ENCODE measurements around the gene BRD4. TPM values are rescaled to one million over a fixed set of nuclear protein-coding genes. Genes with fewer than 3 reads are reported as not detected.

BRD4 gene
- polyA plus RNA-seq, 3 donors = 3.7 to 19.2 (median 4.2) TPM

DNA sequence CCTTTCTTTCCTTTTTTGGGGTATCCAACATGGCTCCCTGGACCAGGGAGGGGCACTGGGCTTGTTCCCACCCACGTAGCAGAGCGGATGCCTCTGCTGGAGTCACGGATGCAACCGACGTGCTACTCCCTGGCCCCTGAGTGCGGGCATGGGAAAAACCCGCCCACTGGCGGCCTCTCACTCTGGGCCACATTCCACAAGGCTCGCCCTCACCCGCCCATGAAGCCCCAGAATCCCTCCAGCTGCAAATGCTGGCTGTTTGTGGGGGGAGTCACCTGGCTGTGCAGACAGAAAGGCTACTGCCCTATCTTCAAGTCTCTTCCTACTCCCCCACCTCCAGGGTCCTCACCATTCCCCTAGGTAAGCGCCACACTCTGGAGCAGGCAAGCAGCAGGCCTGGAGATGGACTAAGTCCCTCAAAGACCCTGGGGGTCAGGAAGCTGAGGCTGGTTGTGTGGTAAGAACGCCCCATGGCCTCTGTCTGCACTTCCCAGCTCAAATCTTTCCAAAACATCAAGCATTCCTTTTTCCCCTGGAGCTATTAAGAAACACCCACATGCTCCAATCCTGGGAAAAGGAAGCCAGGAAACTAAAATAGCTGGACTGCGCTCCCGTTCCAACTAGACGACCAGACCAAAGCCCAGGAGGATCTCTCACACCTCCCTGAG lies 82.2 kb downstream of the BRD4 start:
- Histone ChIP-seq H3K4me1 (ENCODE audit: control insufficient read depth in 1 of 2, insufficient read depth in 2 of 2, low read length in 2 of 2) (no peaks in the 10 kb centered on the region), H3K9me3 (replicated peaks in 1 of 2; ENCODE audit: control insufficient read depth in 1 of 2, insufficient read depth in 1 of 2, low read length in 2 of 2) (no peaks in the 10 kb centered on the region), H4K20me1 (ENCODE audit: insufficient read depth, low read length) (peaks cover 100% of the 10 kb centered on the region), H3K27me3 (ENCODE audit: control insufficient read depth in 2 of 2, insufficient read depth in 2 of 2, low read length in 2 of 2) (no peaks in the 10 kb centered on the region), H3K4me2 (replicated peaks; ENCODE audit: extremely low read depth, low read length, poor library complexity, severe bottlenecking) (no peak overlapping the region), H3K27ac (ENCODE audit: low read depth in 1 of 2, low read length in 2 of 2) (no peak overlapping the region), H2AFZ (ENCODE audit: insufficient read depth, low read depth, low read length, poor library complexity, severe bottlenecking) (no peak overlapping the region), H3K36me3 (replicated peaks in 1 of 2; ENCODE audit: control insufficient read depth in 1 of 2, insufficient read depth in 2 of 2, low read length in 2 of 2) (peaks cover 96 to 99% of the 10 kb centered on the region in 2 donors), H3K4me3 (replicated peaks in 1 of 3; ENCODE audit: low read depth in 2 of 3, low read length in 3 of 3) (no peak overlapping the region), H3K9ac (ENCODE audit: insufficient read depth, low read length, poor library complexity, severe bottlenecking) (no peak overlapping the region), H3K79me2 (ENCODE audit: insufficient read depth, low read length) (peaks cover 24% of the 10 kb centered on the region)
- H3K4me1 Mint-ChIP-seq = no peaks in the 10 kb centered on the region
- H3K9me3 Mint-ChIP-seq = peaks cover 0 to 2% (median 0%) of the 10 kb centered on the region in 7 donors
- no peaks in the 10 kb centered on the region for H3K27me3 Mint-ChIP-seq (ENCODE audit: low read depth in 3 of 3)
- no peak overlapping the region for H3K4me3 Mint-ChIP-seq
- no peak for TF ChIP-seq CTCF (IDR thresholded peaks at IDR 0.05)
- intact Hi-C loops (cut with micrococcal nuclease) = loop anchor here in 1 of 2 donors (5.0 kb wide), 1 partner anchor 73 kb away; no protein-coding TSS in a partner anchor
- WGBS (ENCODE audit: insufficient coverage) = 90% methylated on average over 8 of the region's 15 CpGs
- H3K27ac Mint-ChIP-seq = peak overlapping the region in 4 of 7 donors; percentile 12 to 60 (median 41)
- no peak for DNase-seq
- H3K36me3 Mint-ChIP-seq = peaks cover 73 to 96% of the 10 kb centered on the region in 2 donors

GRCh38 chr19:15249528-15249874 lies 82.8 kb downstream of the BRD4 start:
- no peak overlapping the region for H3K9ac ChIP-seq (ENCODE audit: insufficient read depth, low read length, poor library complexity, severe bottlenecking)
- no peak overlapping the region for H3K27ac ChIP-seq (ENCODE audit: low read depth in 1 of 2, low read length in 2 of 2)
- DNase-seq = no peak
- H3K4me3 ChIP-seq (replicated peaks in 1 of 3; ENCODE audit: low read depth in 2 of 3, low read length in 3 of 3) = no peak overlapping the region
- TF ChIP-seq CTCF (IDR thresholded peaks at IDR 0.05) = no peak
- no peak overlapping the region for H3K4me2 ChIP-seq (replicated peaks; ENCODE audit: extremely low read depth, low read length, poor library complexity, severe bottlenecking)
- Mint-ChIP-seq H3K4me1 (no peaks in the 10 kb centered on the region), H3K36me3 (peaks cover 73 to 96% of the 10 kb centered on the region in 2 donors), H3K27ac (peak overlapping the region in 2 of 7 donors; percentile 1 to 66), H3K9me3 (peaks cover 0 to 2% (median 0%) of the 10 kb centered on the region in 7 donors), H3K27me3 (ENCODE audit: low read depth in 3 of 3) (no peaks in the 10 kb centered on the region), H3K4me3 (no peak overlapping the region)
- peaks cover 100% of the 10 kb centered on the region for H4K20me1 ChIP-seq (ENCODE audit: insufficient read depth, low read length)
- no peaks in the 10 kb centered on the region for H3K27me3 ChIP-seq (ENCODE audit: control insufficient read depth in 2 of 2, insufficient read depth in 2 of 2, low read length in 2 of 2)
- no peaks in the 10 kb centered on the region for H3K4me1 ChIP-seq (ENCODE audit: control insufficient read depth in 1 of 2, insufficient read depth in 2 of 2, low read length in 2 of 2)
- H3K36me3 ChIP-seq (replicated peaks in 1 of 2; ENCODE audit: control insufficient read depth in 1 of 2, insufficient read depth in 2 of 2, low read length in 2 of 2) = peaks cover 96 to 99% of the 10 kb centered on the region in 2 donors
- WGBS (ENCODE audit: insufficient coverage) = 94% methylated on average over 6 of the region's 6 CpGs
- peaks cover 19% of the 10 kb centered on the region for H3K79me2 ChIP-seq (ENCODE audit: insufficient read depth, low read length)
- H3K9me3 ChIP-seq (replicated peaks in 1 of 2; ENCODE audit: control insufficient read depth in 1 of 2, insufficient read depth in 1 of 2, low read length in 2 of 2) = no peaks in the 10 kb centered on the region
- no peak overlapping the region for H2AFZ ChIP-seq (ENCODE audit: insufficient read depth, low read depth, low read length, poor library complexity, severe bottlenecking)
- intact Hi-C loops (cut with micrococcal nuclease) = no loop called here
